ENCODE measurements around the gene VTN.

- TF ChIP-seq CTCF (IDR thresholded peaks at IDR 0.05 in 8 of 11, conservative IDR thresholded peaks at IDR 0.05 in 3 of 11) (peak in 7 of 11 experiments; percentile 12 to 60 (median 37)), POLR2A (IDR thresholded peaks at IDR 0.05) (no peak)
Measured at GRCh38 chr17:28346746-28347246, 23.3 kb downstream of the VTN start.
